HEK293T (cell line): Measurements from ENCODE around the gene ADGRL2.

Source experiments
- ELF4 ChIP-seq: fragments of 450-650 bp; IDR thresholded peaks from 2 replicates; pipeline ENCODE4 v1.6.1; 2017; ENCODE audit warnings: antibody characterized with exemption
- FOXK2 ChIP-seq: fragments of 450-650 bp; IDR thresholded peaks from 2 replicates; pipeline ENCODE4 v1.6.1; 2016; ENCODE audit warnings: mild to moderate bottlenecking
- HDGF ChIP-seq: fragments of 450-650 bp; IDR thresholded peaks from 2 replicates; pipeline ENCODE4 v1.6.1; 2017; ENCODE audit warnings: antibody characterized with exemption, borderline replicate concordance
- L3MBTL2 ChIP-seq: fragments of 450-650 bp; conservative IDR thresholded peaks from 2 replicates; pipeline ENCODE4 v1.6.1; 2016; ENCODE audit warnings: mild to moderate bottlenecking
- NFRKB ChIP-seq: fragments of 450-650 bp; IDR thresholded peaks from 2 replicates; pipeline ENCODE4 v1.6.1; 2016; ENCODE audit warnings: mild to moderate bottlenecking, moderate library complexity
- PKNOX1 ChIP-seq: fragments of 450-650 bp; IDR thresholded peaks from 2 replicates; pipeline ENCODE4 v1.6.1; 2016
- SP1 ChIP-seq: fragments of 450-650 bp; IDR thresholded peaks from 2 replicates; pipeline ENCODE4 v1.6.1; 2017
- SUZ12 ChIP-seq: fragments of 450-650 bp; IDR thresholded peaks from 2 replicates; pipeline ENCODE4 v1.6.1; 2016; ENCODE audit warnings: mild to moderate bottlenecking
- TARDBP ChIP-seq: fragments of 450-650 bp; IDR thresholded peaks from 2 replicates; pipeline ENCODE4 v1.6.1; 2016

- TF ChIP-seq NFRKB (no peak), ELF4 (no peak), FOXK2 (no peak), SUZ12 (no peak), PKNOX1 (no peak), TARDBP (no peak), L3MBTL2 (no peak), SP1 (no peak), HDGF (no peak)
Measured at GRCh38 chr1:81885291-81885690, 84.6 kb downstream of the ADGRL2 start.
